Measurements from ENCODE around the gene PRKAG3.

Gene PRKAG3

GRCh38 chr2:218831378-218831990 is at the start of gene PRKAG3:
TSS of gene PRKAG3 (minus strand) at chr2:218831803.
- DNase-seq (ENCODE audit: low read depth in 2 of 2, low spot score in 1 of 2), result no peak

GRCh38 chr2:218880859-218881594 is 49.4 kb upstream of the PRKAG3 start:
- no peak for DNase-seq (ENCODE audit: low read depth in 2 of 2, low spot score in 1 of 2)

GRCh38 chr2:218880102-218880858 is 48.7 kb upstream of the PRKAG3 start, which contains the start of gene WNT10A:
TSS of gene WNT10A (plus strand) at chr2:218880852. CDS start at chr2:218880996, 144 bp downstream.
- peak; percentile 68 to 79 for DNase-seq (ENCODE audit: low read depth in 2 of 2, low spot score in 1 of 2)

- no peak for DNase-seq (ENCODE audit: low read depth in 2 of 2, low spot score in 1 of 2)
Observed at GRCh38 chr2:218879776-218880101, 48.1 kb upstream of the PRKAG3 start.

- DNase-seq (ENCODE audit: low read depth in 2 of 2, low spot score in 1 of 2), result no peak
Observed at GRCh38 chr2:218878926-218879761, 47.5 kb upstream of the PRKAG3 start.

- DNase-seq (ENCODE audit: low read depth in 2 of 2, low spot score in 1 of 2), result no peak
Observed at GRCh38 chr2:218878486-218878885, 46.9 kb upstream of the PRKAG3 start.

- DNase-seq (ENCODE audit: low read depth in 2 of 2, low spot score in 1 of 2), result no peak
Observed at GRCh38 chr2:218877891-218878290, 46.3 kb upstream of the PRKAG3 start.

GRCh38 chr2:218877331-218877730 is 45.7 kb upstream of the PRKAG3 start:
- DNase-seq (ENCODE audit: low read depth in 2 of 2, low spot score in 1 of 2), result no peak

- peak; percentile 43 to 66 for DNase-seq (ENCODE audit: low read depth in 2 of 2, low spot score in 1 of 2)
Observed at GRCh38 chr2:218876562-218877219, 45.1 kb upstream of the PRKAG3 start.

- no peak for DNase-seq (ENCODE audit: low read depth in 2 of 2, low spot score in 1 of 2)
Observed at GRCh38 chr2:218875692-218876246, 44.2 kb upstream of the PRKAG3 start.

GRCh38 chr2:218873359-218874194 is 42.0 kb upstream of the PRKAG3 start:
- no peak for DNase-seq (ENCODE audit: low read depth in 2 of 2, low spot score in 1 of 2)

- DNase-seq (ENCODE audit: low read depth in 2 of 2, low spot score in 1 of 2), result no peak
Observed at GRCh38 chr2:218872645-218873358, 41.2 kb upstream of the PRKAG3 start.

- DNase-seq (ENCODE audit: low read depth in 2 of 2, low spot score in 1 of 2), result no peak
Observed at GRCh38 chr2:218871345-218872302, 40.0 kb upstream of the PRKAG3 start.

GRCh38 chr2:218870984-218871344 is 39.4 kb upstream of the PRKAG3 start:
- DNase-seq (ENCODE audit: low read depth in 2 of 2, low spot score in 1 of 2), result no peak

- no peak for DNase-seq (ENCODE audit: low read depth in 2 of 2, low spot score in 1 of 2)
Observed at GRCh38 chr2:218869064-218869463, 37.5 kb upstream of the PRKAG3 start.

- no peak for DNase-seq (ENCODE audit: low read depth in 2 of 2, low spot score in 1 of 2)
Observed at GRCh38 chr2:218867900-218868299, 36.3 kb upstream of the PRKAG3 start.

GRCh38 chr2:218865999-218866398 is 34.4 kb upstream of the PRKAG3 start:
- DNase-seq (ENCODE audit: low read depth in 2 of 2, low spot score in 1 of 2), result no peak

GRCh38 chr2:218865396-218865795 is 33.8 kb upstream of the PRKAG3 start:
- DNase-seq (ENCODE audit: low read depth in 2 of 2, low spot score in 1 of 2), result no peak
